Fibroblast of skin of left biceps (primary cell): ENCODE measurements around the gene LRATD1.

ENCODE experiments used
- DNase-seq, 2 experiments: peaks; one replicate each; pipeline ENCODE4 v3.0.0-alpha.2; 2013; ENCODE audit warnings: low read depth in 2 of 2

Gene LRATD1

GRCh38 chr2:14633461-14634181, 1.1 kb downstream of the LRATD1 start:
- no peak for DNase-seq

GRCh38 chr2:14634182-14634488, 1.6 kb downstream of the LRATD1 start:
- DNase-seq = no peak

DNA sequence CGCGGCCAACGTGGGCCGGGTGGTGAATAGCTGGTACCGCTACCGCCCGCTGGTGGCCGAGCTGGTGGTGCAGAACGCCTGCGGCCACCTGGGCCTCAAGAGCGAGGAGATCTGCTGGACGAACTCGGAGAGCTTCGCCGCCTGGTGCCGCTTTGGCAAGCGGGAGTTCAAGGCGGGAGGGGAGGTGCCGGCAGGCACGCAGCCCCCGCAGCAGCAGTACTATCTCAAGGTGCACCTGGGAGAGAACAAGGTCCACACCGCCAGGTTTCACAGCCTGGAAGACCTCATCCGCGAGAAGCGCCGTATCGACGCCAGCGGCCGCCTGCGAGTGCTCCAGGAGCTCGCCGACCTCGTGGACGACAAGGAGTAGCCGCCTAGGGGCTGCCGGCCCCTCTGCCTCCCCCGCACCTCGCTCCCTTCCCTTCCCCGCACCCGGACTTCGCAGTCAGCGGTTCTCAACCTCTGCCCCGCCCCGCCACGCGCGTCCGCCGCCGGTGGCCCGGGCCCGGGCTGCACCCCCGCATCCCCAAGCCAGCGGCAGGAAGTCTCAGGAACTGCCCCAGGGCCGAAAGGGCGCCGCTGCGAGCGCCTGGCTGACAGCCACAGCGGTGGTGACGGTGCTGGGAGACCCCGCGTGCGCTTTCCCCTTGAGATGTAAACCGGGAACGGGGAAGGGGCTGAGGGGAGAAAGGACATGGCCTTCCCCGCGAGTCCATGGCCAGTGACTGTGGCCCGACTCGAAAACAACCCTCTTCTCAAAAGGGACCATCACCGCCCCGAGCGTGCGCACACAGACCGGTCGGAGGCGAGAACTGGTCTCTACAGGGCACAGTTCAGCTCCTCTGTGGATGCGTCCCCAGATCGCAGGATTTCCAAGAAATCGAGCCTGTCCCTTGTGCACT, 2.2 kb downstream of the LRATD1 start:
- DNase-seq = no peak

DNA sequence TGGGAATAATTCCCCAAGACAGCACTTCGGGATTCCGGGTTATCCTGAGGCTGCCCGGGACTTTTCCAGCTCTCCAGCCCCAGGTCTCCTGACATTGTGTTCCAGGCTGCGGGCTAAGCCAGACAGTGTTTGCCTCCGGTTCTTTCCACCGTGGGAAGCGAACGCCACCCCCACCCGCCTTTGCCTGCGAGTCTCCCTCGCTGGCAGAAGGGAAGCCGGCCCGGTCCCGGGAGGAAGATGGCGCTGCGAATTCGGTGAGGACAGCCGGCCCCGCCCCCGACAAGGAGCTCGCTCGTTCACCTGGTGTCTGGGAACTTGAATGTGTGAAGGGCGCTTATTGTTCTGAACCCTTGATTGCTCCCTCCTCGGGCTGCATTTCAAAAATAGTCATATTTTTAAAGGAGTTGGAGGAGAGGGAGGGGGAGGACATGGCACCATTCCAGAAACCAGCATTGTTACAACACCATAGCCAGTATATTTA, 2.9 kb downstream of the LRATD1 start:
- no peak for DNase-seq

GRCh38 chr2:14638488-14638887, 6.0 kb downstream of the LRATD1 start:
- no peak for DNase-seq

DNA sequence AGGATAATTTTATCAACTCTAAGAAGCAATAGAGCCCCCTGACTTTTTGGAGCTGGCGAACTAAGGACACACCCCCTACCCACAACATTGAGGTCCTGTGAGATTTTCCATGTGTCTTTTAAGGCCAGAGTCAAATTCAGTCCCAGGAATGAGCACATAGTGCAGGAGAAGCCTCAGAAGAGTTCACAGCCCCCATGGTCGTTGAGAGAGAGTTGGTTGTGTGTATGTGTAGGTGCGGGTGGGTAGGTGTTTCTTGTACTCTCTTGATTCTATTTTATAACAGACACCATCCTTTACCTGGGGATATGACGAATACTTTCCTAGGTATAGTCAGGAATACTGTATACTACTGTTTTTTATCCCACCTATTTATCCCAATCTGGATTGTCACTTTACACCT, 8.6 kb downstream of the LRATD1 start:
- no peak for DNase-seq

GRCh38 chr2:14642499-14642898, 10.0 kb downstream of the LRATD1 start:
- DNase-seq = no peak

- DNase-seq = no peak
Observed at GRCh38 chr2:14647714-14648113, 15.2 kb downstream of the LRATD1 start.

GRCh38 chr2:14650066-14650465, 17.5 kb downstream of the LRATD1 start:
- no peak for DNase-seq

DNA sequence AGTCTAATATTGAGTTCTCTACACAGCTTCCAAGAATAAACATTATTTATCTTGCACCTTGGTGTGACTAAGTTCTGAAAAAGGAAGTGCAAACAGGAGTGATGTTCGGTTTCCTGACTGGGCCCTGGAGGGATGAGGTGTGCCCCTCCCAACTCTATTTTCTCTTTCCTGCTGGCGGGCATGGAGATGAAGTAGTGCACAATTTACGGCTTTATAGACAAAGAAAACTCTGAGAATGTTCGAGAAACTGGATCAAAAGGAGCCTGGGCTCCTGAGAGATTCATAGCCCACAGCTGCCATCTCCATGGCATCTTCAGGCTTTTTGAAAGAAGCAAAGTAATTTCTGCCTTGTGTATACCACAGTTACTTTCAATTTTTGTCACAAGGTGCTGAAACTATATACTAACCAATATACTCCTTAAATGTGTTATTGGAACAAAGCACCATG, 22.3 kb downstream of the LRATD1 start:
- DNase-seq = no peak

DNA sequence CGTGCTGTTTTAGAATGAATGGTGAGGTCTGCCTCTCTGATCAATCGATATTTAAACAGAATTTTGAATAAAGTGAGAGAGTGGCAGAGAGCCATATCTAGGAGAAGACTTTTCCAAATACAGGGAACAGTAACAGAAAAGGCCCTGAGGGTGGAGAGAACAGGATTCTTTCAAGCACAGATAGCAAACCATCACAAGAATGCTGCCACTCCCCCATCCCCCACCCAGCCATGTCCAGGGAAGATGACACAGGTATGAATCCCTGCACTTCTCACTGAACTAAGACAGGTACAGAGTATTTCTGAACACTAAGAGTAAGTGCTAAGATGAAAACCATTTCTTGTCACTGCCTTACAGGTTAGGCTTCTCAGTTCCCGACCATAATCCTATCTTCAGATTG, 23.6 kb downstream of the LRATD1 start:
- DNase-seq = no peak

GRCh38 chr2:14661163-14661562, 28.6 kb downstream of the LRATD1 start:
- DNase-seq = no peak

DNA sequence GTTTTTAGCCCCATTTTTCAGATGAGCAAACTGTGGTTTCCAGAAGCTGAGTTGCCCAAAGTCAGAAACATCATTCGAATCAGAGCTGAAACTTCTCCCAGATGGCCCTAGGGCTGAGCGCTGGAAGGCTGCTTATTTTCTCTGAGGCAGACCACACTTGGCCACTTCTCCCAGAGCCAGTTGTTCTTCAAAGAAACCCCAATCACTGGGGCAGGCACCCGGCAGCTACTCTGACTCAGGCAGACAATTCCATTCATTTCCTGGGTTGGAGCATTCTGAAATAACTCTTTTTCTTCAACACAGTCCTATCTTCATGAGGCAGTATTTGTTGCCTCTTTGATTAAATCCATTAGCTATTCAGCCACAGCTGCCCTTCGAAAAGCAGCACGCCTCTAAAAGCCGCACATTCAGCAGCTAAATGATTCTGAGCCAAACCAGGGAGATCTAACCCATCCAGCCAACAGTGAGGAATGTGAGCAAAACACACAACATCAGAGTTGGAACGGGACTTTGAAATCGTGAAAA, 40.9 kb downstream of the LRATD1 start:
- no peak for DNase-seq

DNA sequence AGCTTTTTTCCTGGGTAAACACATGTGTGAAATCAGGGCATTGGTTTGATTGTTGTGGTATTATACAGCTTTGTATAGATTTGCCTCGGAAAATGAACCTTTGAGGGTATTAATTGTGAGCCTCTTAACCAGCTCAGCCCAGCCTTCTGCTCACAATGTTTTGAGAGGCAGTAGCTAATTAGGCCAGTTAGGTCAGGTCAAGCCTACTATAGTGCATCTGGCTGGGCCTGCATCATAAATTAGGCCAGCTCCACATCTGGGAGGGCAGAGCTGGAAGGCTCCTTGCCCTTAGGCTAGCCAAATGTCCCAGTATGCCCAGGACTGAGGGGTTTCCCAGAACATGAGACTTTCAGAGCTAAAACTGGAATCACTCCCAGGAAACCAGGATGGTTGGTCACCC, 43.0 kb downstream of the LRATD1 start:
- DNase-seq = no peak

GRCh38 chr2:14676371-14676770, 43.9 kb downstream of the LRATD1 start:
- DNase-seq = no peak

GRCh38 chr2:14677039-14677438, 44.5 kb downstream of the LRATD1 start:
- no peak for DNase-seq

- no peak for DNase-seq
Observed at GRCh38 chr2:14678761-14679160, 46.2 kb downstream of the LRATD1 start.

- DNase-seq = no peak
Observed at GRCh38 chr2:14681608-14682007, 49.1 kb downstream of the LRATD1 start.
